Stimulated activated CD4-positive, alpha-beta T cell treated with anti-CD3 and anti-CD28 coated beads, TNF-alpha, amount 100 ng/mL, for 48 hours (primary cell): ENCODE data around the gene TSPYL1.
"Not testable (repeated sequence)": the region's sequence is repeated elsewhere in the genome, so short reads cannot be mapped to it uniquely, and the experiment has no call there.

Experiments used
- DNase-seq, 3 donors: peaks; one replicate each; pipeline ENCODE4 v3.0.0-alpha.2; 2020; ENCODE audit warnings: low read depth in 3 of 3

Gene TSPYL1

GRCh38 chr6:116298273-116298672, 18.5 kb upstream of the TSPYL1 start:
- no peak for DNase-seq

DNA sequence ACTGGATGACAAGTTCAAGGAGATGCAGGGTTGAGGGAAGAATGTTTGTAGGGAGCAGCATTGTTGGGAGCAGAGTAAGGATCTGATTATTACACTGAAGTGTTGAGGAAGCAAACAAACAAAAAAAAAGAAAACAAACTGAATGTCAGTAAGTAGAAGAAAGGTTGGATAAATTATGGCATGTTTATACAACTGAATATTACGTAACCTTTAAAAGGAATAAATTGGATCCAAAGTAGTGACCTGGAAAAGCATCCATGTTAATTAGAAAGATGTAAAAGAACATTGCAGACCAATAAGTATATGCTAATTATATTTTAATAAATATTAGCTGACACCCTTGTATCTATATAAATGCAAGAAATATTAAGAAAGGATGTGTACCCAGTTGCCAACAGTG, 12.8 kb upstream of the TSPYL1 start:
- DNase-seq = no peak

DNA sequence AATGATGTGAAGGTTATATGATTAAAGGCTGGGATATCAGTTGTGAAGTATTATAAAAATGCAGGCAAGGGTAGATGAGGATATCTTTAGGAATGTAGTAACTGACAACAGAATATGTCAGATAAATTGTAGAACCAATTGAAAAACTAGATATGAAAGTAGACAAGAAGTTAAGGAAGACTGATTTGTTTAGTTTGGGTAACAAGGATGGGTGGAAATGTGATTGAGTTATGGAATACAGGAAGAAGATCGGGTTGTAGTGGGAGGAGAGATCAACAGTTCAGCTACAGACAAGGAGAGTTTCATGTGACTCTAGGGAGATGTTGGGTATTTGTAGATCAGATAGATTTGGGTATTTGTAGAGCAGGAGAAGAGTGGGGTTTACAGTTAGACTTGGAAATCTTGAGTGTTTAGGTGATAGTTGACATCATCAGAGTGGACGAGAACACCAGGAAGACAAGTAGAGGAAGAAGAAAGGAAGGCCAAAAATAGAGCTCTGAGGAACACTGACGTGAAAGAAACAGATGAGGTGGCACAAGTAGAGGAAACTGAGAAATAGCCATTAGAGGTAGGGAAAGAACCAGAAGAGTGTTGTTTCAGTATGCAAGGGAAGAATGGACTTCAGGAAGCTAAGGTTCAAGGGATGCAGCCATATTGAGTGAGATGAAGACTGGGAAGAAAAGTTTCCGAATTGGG, 12.1 kb upstream of the TSPYL1 start:
- no peak for DNase-seq

GRCh38 chr6:116290799-116291198, 11.1 kb upstream of the TSPYL1 start:
- DNase-seq = no peak

- no peak for DNase-seq
Measured at GRCh38 chr6:116289876-116290275, 10.1 kb upstream of the TSPYL1 start.

GRCh38 chr6:116287689-116288282, 8.1 kb upstream of the TSPYL1 start:
- no peak for DNase-seq

GRCh38 chr6:116286773-116287358, 7.1 kb upstream of the TSPYL1 start:
- no peak for DNase-seq

GRCh38 chr6:116284984-116285383, 5.3 kb upstream of the TSPYL1 start:
- DNase-seq = not testable (repeated sequence)

DNA sequence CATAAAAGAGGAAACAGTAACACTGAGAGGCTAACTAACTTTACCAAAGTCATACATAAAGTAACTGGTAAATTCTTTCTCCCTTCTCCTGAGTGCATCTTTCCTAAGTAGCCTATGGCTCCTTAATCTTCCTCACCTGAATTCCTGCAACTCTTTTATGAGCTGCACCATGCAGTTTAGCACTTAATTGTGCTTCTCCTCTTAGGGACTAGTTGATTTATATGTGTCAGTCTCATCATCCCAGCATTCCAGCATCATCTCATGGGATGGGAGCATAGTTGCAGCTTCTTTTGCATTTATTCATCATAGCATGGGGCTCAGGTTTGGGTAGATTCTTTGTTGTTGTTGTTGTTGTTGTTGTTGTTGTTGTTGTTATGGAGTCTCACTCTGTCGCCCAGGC, 3.5 kb upstream of the TSPYL1 start:
- DNase-seq = no peak

- no peak for DNase-seq
Measured at GRCh38 chr6:116282698-116283097, 3.0 kb upstream of the TSPYL1 start.

DNA sequence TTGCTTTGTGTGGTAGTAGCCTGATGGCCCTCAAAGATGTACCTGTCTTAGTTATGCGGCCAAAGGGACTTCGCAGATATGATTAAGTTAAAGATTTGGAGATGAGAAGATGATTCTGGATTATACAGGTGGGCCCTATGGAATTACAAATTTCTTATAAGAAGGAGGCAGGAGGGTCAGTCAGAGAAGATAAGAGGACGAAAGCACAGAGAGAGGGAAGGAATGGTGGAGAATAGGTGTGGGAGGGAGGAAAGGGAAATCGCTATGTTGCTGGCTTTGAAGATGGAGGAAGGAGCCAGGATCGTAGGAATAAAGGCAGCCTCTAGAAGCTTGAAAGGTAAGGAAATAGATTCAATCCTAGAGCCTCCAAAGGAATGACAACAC, 1.2 kb upstream of the TSPYL1 start:
- no peak for DNase-seq

- no peak for DNase-seq
Measured at GRCh38 chr6:116280161-116280932, 617 bp upstream of the TSPYL1 start.

DNA sequence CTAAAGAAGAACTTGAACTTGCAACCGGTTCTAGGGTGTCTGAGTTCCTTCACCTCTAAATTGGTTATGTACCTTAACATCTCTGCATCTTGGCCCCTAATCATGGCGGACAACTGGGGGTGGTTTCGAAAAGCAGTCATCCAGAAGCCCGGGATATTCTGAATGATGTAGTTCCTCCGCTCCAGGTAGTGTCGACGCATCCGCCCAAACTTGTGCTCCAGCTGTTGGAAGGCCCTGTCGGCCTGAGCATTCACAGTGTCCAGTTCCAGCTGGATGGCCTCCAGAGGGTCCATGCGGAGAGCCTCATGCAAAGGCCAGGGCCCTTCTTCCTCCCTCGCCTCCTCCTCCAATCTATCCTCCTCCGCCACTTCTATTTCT, 887 bp downstream of the TSPYL1 start:
- peak in 1 of 3 donors; percentile 13 for DNase-seq

DNA sequence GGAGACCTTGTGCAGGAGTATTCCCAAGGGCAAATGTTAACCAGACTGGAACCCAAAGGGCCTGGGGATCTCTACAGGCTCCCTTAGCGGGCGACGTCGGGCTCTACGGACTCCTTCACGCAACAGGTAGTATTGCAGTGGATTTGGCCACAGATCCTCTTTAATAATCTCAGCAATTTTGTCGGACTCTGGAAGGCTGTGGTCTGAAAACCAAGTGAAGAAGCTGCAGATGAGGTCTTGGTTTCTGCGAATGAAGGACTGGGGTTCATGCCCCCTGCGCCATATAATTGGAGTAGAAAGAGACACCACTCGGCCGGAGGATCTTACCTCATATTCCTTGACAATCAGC, 1.3 kb downstream of the TSPYL1 start:
- no peak for DNase-seq

DNA sequence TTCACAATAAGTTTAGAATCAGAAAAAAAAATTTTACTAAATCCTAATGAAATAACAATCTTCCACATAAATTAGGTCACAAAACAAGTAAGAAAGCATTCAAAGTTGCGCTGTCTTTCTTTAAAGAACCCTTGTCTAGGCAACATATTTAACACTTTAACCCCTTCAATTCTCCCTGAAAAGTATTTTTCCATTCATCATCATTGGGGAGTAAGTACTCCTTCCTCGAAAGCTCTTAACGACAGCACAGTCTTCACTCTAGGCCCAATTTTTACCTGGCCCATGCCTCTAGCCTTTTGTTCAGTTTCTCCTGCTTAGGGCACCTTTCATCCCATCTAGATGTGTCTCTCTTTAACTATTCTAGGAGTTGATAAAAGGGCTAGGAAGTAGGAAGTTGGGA, 2.6 kb downstream of the TSPYL1 start:
- no peak for DNase-seq

- DNase-seq = no peak
Measured at GRCh38 chr6:116271149-116271708, 8.5 kb downstream of the TSPYL1 start.

GRCh38 chr6:116268589-116269293, 11.0 kb downstream of the TSPYL1 start:
- DNase-seq = no peak

GRCh38 chr6:116267836-116268588, 11.7 kb downstream of the TSPYL1 start:
- no peak for DNase-seq

DNA sequence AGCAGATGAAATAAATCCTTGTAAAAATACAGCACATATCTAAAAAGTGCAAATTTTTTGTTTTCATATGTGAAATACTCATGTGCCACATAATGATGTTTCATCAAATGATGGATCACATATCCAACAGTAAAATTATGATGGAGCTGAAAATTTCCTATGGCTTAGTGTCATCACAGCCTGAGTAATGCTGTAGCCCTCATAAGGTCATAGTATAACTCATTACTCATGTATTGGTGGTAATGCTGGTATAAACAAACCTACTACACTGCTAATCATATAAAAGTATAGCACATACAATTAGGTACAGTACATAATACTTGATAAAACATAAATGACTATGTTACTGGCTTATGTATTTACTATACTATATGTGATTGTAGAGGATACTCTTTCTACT, 12.9 kb downstream of the TSPYL1 start:
- no peak for DNase-seq

GRCh38 chr6:116265041-116265829, 14.5 kb downstream of the TSPYL1 start:
- no peak for DNase-seq
